GM19238 (cell line): ENCODE data around the gene C12orf57.

Experiments
- DNase-seq: peaks from one replicate; pipeline ENCODE4 v3.0.0; 2011; ENCODE audit warnings: low spot score; ENCODE audit not compliant: insufficient read length

The C12orf57 gene

DNA sequence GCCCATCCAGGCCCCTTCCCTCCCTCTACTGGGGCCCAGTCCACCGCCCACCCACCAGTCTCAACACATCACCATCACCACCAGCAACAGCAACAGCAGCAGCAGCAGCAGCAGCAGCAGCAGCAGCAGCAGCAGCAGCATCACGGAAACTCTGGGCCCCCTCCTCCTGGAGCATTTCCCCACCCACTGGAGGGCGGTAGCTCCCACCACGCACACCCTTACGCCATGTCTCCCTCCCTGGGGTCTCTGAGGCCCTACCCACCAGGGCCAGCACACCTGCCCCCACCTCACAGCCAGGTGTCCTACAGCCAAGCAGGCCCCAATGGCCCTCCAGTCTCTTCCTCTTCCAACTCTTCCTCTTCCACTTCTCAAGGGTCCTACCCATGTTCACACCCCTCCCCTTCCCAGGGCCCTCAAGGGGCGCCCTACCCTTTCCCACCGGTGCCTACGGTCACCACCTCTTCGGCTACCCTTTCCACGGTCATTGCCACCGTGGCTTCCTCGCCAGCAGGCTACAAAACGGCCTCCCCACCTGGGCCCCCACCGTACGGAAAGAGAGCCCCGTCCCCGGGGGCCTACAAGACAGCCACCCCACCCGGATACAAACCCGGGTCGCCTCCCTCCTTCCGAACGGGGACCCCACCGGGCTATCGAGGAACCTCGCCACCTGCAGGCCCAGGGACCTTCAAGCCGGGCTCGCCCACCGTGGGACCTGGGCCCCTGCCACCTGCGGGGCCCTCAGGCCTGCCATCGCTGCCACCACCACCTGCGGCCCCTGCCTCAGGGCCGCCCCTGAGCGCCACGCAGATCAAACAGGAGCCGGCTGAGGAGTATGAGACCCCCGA, 7.0 kb upstream of the C12orf57 start:
- DNase-seq, result no peak

DNA sequence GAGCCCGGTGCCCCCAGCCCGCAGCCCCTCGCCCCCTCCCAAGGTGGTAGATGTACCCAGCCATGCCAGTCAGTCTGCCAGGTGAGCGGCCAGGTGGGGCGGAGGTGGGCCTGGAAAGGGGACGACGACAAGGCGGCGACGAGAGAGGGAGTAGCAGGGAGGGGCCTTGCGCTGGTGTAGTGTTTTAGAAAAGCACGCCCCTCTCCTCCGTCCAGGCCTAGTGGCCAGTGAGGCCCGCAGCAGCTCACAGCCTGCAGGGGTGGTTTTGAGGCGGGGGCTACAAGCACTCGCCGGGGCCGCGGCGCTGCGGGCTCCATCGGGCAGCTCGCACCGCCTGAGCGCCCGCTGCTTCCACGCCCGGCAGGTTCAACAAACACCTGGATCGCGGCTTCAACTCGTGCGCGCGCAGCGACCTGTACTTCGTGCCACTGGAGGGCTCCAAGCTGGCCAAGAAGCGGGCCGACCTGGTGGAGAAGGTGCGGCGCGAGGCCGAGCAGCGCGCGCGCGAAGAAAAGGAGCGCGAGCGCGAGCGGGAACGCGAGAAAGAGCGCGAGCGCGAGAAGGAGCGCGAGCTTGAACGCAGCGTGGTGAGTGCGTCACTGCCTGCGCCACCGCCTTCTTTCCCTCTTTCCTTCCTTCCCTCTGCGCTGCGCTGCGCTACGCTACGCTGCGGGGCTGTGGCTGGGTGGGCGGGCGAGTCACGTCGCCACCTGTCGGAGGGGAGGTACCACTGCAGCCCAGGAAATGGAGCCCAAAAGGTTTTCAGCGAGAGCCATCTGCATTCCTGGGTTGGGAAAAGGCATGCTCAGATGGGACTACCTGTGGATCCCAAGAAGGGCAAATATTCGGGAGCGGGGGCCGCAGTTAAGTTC, 6.1 kb upstream of the C12orf57 start:
- peak; percentile 84 for DNase-seq

DNA sequence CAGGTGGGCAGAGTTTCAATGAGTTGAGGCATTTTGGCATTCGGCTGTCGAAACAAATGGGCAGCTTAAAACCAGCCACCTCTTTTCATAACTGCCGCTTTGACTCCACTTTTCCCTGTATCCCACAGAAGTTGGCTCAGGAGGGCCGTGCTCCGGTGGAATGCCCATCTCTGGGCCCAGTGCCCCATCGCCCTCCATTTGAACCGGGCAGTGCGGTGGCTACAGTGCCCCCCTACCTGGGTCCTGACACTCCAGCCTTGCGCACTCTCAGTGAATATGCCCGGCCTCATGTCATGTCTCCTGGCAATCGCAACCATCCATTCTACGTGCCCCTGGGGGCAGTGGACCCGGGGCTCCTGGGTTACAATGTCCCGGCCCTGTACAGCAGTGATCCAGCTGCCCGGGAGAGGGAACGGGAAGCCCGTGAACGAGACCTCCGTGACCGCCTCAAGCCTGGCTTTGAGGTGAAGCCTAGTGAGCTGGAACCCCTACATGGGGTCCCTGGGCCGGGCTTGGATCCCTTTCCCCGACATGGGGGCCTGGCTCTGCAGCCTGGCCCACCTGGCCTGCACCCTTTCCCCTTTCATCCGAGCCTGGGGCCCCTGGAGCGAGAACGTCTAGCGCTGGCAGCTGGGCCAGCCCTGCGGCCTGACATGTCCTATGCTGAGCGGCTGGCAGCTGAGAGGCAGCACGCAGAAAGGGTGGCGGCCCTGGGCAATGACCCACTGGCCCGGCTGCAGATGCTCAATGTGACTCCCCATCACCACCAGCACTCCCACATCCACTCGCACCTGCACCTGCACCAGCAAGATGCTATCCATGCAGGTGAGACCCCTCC, 5.2 kb upstream of the C12orf57 start:
- DNase-seq, result no peak

DNA sequence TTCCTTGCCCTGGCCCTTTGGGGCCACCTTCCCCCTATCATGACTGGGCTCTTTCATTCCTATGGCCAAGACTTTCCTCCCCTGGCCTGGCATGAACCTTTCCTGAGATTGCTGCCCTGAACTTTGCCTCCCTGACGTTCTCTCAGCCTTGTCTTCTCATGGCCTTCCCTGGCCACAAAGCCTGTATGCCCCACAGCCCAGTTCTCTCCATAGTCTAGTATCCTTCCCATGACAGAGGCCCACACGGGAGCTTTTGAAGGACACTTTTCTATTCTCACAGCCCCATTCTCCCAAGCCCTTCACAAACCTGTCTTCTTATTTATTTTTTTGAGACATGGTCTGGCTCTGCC, 4.7 kb upstream of the C12orf57 start:
- DNase-seq, result no peak

DNA sequence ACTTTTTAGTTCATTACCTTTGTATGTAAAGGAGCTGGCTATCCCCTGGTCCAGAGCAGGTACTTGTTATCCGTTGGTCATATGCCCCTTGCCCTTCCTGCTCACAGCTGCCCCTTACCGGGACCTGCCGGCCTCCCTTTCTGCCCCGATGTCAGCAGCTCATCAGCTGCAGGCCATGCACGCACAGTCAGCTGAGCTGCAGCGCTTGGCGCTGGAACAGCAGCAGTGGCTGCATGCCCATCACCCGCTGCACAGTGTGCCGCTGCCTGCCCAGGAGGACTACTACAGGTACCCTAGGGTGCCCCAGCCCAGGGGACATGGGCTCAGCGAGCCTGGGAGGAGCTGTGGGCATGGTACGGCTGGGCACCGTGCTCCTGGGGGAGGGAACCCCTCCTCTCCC, 2.6 kb upstream of the C12orf57 start:
- DNase-seq, result no peak

DNA sequence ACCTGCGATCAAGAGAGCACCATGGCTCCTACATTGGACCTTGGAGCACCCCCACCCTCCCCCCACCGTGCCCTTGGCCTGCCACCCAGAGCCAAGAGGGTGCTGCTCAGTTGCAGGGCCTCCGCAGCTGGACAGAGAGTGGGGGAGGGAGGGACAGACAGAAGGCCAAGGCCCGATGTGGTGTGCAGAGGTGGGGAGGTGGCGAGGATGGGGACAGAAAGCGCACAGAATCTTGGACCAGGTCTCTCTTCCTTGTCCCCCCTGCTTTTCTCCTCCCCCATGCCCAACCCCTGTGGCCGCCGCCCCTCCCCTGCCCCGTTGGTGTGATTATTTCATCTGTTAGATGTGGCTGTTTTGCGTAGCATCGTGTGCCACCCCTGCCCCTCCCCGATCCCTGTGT, 2.0 kb upstream of the C12orf57 start:
- no peak for DNase-seq

DNA sequence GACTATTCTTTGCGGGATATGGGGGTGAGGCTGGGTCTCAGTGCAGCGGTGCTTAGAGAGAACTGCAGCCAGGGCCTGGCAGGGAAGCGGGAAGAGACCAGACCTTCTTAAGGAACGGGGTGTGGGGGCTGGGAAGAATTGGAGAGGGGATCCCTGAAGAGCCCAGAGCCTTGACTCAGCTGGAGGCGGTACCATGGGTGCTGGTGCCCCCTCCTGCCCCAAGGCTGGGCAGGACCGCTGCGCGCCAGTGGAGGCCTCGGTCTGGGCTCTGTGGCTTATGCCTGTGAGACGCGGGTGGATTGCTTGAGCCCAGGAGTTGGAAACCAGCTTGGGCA, 1.5 kb upstream of the C12orf57 start:
- no peak for DNase-seq

DNA sequence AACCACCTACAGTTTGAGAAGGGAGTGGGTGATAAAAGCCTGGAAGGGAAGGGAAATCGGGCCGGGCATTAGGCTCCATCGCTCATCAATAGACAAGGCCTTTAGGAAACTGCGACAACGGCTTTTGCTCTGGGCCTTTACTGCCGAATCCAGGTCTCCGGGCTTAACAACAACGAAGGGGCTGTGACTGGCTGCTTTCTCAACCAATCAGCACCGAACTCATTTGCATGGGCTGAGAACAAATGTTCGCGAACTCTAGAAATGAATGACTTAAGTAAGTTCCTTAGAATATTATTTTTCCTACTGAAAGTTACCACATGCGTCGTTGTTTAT, 467 bp upstream of the C12orf57 start:
- peak; percentile 88 for DNase-seq

DNA sequence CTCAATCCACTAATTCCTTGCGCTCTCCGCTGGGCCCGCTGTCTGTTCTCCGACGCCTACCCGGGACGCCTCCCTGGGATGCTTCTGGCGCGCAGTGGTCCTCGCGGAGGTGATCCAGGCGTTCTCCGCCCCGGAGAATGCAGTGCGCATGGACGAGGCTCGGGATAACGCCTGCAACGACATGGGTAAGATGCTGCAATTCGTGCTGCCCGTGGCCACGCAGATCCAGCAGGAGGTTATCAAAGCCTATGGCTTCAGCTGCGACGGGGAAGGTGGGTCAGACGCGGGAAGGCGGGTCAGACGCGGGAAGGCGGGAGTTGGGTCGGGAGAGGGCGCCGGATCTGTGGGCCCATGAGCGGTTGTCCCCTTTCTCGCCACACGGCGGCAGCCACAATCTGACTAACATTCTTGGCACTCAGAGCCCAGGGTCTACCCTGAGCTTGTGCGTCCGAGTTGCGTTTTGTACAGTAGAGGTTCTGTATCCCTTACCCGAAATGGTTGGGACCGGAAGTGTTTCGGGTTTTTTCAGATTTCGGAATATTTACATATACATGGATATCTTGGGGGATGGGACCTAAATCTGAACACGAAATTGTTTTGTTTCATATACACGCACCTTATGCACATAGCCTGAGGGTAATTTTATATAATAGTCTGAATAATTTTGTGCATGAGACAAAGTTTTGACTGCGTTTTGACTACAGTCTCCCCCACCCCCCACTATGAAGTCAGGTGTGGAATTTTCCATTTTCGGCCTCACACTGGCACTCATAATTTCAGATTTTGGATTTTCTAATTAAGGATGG, 762 bp downstream of the C12orf57 start:
- DNase-seq, result peak; percentile 71

DNA sequence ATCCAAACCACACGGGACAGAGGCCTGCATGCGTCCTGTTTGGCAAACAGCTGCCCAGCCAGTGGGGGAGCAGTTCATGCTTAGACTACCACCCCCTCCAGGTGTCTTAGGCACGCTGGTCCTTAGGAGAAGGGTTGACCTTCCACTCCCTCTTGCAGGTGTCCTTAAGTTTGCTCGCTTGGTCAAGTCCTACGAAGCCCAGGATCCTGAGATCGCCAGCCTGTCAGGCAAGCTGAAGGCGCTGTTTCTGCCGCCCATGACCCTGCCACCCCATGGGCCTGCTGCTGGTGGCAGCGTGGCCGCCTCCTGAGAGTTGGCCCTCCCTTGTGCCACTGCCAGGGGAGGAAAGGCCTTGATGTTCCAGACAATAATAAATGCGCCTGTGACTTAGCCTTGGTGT, 1.8 kb downstream of the C12orf57 start:
- DNase-seq, result no peak

DNA sequence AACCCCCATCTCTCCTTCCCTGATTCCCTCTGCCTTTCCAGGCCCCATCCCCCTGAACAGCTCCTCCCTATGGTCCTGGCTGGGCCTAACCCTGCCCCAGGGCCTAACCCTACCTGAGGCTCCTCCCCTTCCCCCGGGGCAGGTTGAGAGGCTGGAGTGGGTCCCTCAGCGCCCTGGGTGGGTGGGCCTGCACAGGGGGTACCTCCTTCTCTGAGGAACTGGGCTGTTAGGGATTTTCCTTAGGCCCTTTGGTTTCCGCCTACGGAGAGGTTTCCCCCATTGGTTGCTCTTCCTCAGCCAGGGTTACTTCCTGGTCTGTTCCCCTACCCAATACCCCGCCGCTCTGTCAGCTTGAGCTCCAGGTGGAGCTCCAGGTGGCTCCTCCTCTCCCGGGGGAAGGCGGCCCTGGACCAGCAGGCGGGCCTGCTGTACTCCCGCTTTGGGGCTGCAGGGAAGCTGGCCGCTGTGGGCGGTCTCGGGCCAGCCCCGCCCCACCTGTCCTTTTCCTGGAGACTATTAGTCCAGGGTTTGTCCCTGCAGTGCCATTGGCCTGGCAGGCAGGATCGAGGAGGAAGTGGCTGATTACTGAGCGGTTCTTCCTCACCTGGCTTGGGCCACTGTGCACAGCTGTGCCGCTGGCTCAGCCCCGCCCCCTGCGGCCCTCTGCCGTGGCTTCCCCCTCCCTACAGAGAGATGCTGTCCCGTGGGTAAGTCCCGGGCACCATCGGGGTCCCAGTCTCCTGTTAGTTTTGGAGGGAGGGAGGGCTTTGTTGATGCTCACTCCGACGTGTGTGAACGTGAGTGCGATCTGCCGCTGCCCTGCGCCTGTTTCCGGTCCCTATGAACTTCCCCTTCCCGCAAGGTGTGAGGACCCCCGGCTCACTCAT, 2.5 kb downstream of the C12orf57 start:
- no peak for DNase-seq

DNA sequence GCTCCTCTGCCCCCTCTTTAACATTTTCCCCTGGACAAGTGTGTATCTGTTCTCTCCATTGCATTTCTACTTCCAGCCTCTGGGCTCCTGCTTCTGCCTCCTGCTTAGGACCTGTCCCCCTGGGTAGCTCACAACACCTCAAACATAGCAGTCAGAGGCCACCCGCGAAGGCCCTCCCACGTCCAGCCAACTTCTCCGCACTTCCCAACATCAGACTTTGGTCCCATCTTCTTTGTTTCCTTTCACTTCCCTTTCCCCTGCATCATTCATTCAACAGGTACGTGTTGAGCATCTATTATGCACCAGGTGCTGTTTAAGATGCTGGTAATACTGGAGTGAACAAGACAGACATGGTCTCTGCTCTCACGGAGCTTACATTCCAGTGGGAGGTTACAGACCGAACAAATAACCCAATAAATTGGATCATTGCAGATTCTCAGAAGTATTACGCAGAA, 3.1 kb downstream of the C12orf57 start:
- DNase-seq, result no peak

DNA sequence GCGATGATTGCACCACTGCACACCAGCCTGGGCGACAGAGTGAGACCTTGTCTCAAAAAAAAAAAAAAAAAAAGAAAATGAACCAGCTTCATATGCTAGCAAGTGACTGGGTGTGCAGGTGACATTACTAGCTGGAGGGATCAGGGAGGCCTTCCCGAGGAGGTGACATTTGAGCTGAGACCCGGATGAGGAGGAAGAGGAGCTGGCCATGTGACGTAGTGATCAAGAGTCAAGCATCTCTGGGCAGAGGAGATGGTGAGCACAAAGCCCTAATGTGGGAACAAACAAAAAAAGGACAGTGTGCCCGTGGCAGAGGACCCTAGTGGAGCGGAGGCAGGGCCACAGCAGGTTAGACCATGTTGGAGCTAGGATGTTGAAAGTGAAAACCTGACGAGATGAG, 3.8 kb downstream of the C12orf57 start:
- DNase-seq, result no peak

DNA sequence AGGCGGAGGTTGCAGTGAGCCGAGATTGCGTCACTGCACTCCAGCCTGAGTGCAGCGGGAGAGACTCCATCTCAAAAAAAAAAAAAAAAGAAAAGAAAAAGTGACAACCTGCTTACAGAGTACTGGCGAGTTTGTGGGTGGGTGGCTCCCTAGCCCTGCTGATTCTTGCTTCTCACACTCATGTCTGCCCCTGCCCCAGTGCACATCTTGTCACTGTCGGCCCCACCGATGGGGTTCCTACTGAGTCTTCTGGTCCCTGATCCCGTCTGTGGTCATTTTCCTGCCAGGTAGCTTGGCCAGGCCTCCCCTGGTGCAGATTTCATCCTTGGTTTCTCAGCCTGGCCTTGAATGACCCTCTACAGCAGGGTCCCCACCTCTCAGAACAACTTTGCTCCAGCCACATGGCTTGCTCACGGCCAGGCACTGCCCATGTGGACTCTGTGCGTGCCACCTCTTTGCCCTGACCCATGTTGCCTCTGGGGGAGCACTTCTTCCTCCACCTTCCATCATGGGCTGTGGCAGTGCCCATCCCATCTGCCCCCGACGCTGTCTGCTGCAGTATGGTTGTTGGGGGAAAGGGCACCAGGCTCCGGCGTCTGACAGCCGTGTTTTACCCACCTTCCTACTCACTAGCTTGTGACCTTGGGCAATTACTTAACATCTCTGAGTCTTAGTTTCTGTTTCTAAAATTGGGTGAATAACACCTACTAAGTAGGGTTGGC, 5.2 kb downstream of the C12orf57 start:
- no peak for DNase-seq

DNA sequence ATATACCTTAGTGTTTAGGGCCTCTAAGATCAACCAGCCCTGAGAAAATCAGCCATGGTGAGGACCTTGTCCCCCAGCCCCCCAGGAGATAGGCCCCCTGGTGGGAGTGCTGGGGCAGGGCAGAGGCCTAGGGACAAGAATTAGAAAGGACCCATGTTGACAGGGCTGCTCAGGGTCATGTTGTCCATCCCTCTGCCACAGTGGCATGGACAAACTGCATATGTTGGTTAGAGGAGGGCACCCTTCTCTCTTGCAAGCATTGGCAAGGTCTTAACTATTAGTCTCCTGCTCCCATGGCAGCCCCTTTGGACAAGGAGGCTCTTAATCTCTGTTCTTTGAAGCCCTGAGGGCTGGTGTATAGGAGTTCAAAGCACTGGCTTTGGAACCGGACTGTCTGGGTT, 6.6 kb downstream of the C12orf57 start:
- no peak for DNase-seq

DNA sequence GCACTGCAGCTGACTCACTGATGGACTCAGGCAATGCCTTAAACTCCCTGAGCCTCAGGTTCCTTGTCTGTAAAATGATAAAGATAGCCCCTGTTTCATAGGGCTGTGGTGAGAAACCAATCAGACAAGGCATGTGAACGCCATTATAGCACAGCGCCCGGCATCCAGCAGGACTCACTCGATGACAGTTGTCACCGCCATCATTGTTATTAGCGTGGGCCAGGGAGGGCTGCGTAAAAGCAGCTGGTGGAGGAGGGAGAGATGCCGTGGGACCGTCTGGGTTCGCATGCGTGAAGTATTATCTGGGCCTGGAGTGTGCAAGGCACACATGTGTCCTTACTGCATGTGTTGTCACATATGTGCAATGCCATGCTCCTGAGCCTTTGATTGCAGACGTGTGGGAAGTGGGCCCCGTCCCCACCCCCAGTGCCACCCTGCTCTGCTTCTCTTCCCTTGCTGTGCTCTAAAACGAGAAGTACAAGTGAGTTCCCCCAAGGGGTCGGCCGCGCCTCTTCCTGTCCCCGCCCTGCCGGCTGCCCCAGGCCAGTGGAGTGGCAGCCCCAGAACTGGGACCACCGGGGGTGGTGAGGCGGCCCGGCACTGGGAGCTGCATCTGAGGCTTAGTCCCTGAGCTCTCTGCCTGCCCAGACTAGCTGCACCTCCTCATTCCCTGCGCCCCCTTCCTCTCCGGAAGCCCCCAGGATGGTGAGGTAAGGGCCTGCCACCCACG, 7.2 kb downstream of the C12orf57 start, which contains the start of gene PTPN6:
Gene PTPN6 (plus strand): TSS at position 546 of the 730 bp plus-strand sequence. CDS start 157 bp downstream, at position 703.
- no peak for DNase-seq

DNA sequence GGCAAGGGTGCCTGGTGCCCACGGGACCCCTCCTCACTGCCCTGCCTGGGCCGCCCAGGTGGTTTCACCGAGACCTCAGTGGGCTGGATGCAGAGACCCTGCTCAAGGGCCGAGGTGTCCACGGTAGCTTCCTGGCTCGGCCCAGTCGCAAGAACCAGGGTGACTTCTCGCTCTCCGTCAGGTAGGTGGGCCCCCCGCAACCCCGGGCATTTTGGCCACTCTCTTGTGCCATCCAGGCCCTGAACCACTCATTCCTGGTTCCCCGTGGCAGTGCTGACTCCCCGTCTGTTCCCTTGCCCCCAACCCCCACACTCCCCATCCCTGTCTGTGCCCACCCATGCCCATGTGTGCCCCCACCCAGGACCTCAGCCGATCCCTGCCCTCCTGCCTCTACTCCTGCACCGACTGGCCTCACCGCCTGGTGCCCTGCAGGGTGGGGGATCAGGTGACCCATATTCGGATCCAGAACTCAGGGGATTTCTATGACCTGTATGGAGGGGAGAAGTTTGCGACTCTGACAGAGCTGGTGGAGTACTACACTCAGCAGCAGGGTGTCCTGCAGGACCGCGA, 7.8 kb downstream of the C12orf57 start:
- DNase-seq, result no peak

DNA sequence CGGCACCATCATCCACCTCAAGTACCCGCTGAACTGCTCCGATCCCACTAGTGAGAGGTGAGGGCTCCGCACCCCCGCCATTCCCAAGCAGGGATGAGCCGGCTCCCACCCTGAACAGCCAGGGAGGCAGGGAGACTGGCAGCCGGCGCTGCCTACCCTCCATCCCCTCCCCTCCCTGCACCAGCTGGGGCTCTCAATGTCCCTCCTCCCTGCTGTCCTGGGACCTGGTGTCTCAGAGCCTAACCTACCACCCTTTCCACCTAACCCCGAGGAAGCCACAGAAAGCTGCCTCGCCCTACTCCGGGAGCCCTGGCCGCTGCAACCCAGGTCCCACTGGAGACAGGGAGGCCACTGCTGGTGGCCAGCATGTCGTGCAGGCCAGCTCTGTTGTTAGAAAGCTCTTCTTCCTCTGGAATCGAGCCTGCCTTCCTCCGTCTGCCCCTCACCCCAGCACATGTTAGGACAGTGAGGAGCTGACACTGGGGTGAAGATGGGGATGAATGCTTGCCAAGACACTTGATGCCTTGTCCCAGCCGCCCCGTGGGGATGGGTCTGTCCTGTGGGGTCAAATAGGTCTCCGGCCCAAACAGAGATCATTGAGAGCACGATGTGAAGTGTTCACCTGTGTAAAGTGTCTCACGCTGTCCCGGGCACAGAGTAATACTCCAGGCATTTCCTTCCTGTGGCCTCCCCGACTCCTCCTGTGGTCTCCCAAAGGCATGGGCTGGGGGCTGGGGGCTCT, 8.5 kb downstream of the C12orf57 start:
- DNase-seq, result no peak
